HepG2 (cell line): ENCODE results near the gene PRMT7. TPM values are rescaled to one million over a fixed set of nuclear protein-coding genes. Genes with fewer than 3 reads are reported as not detected.

Experiments used
- ARHGAP35 ChIP-seq: sonication (generic); formaldehyde crosslinking; IDR thresholded peaks from 2 replicates; pipeline ENCODE4 v1.9.0; 2022; ENCODE audit warnings: mild to moderate bottlenecking, inconsistent platforms, moderate library complexity, missing genetic modification reagents, borderline replicate concordance
- ATM ChIP-seq: fragments of 450-650 bp; IDR thresholded peaks from 2 replicates; pipeline ENCODE4 v1.7.1; 2017; ENCODE audit warnings: mild to moderate bottlenecking, borderline replicate concordance
- CC2D1A ChIP-seq: sonication (generic); formaldehyde crosslinking; IDR thresholded peaks from 2 replicates; pipeline ENCODE4 v1.8.1; 2023; ENCODE audit warnings: mild to moderate bottlenecking, missing genetic modification reagents
- CREM ChIP-seq, 2 experiments: sonication (generic) in 1 of 2; formaldehyde crosslinking in 1 of 2; IDR thresholded peaks; 2 replicates each; pipeline versions ENCODE4 v1.4.0 to v1.6.1; 2016 to 2020; ENCODE audit warnings: antibody characterized with exemption in 1 of 2, mild to moderate bottlenecking in 1 of 2, missing genetic modification reagents in 1 of 2
- ESRRA ChIP-seq: sonication (generic); formaldehyde crosslinking; IDR thresholded peaks from 2 replicates; pipeline ENCODE4 v1.5.1; 2020; ENCODE audit warnings: mild to moderate bottlenecking, low read depth, missing genetic modification reagents
- FOSL2 ChIP-seq: sonication (generic); formaldehyde crosslinking; IDR thresholded peaks from 2 replicates; pipeline ENCODE4 v1.4.0; 2020; ENCODE audit warnings: missing genetic modification reagents
- HCFC1 ChIP-seq: fragments of 150-350 bp; IDR thresholded peaks from 2 replicates; pipeline ENCODE4 v1.6.1; 2014; ENCODE audit warnings: low read depth, low read length
- HDAC2 ChIP-seq: sonication (generic); formaldehyde crosslinking; IDR thresholded peaks from 2 replicates; pipeline ENCODE4 v1.4.0; 2020; ENCODE audit warnings: missing genetic modification reagents
- HINFP ChIP-seq: sonication (generic); formaldehyde crosslinking; IDR thresholded peaks from 2 replicates; pipeline ENCODE4 v1.4.0; 2020; ENCODE audit warnings: low read depth, mild to moderate bottlenecking, missing genetic modification reagents
- HNF4G ChIP-seq, 2 experiments: sonication (generic) in 1 of 2; formaldehyde crosslinking in 1 of 2; IDR thresholded peaks; 2 replicates each; pipeline versions ENCODE4 v1.4.0 to v1.6.1; 2011 to 2020; ENCODE audit warnings: borderline replicate concordance in 2 of 2, low read depth in 2 of 2, mild to moderate bottlenecking in 2 of 2, low read length in 1 of 2, missing genetic modification reagents in 1 of 2, moderate library complexity in 1 of 2
- JUNB ChIP-seq: sonication (generic); formaldehyde crosslinking; IDR thresholded peaks from 2 replicates; pipeline ENCODE4 v1.8.0; 2022; ENCODE audit warnings: missing genetic modification reagents, mild to moderate bottlenecking, borderline replicate concordance
- MBD4 ChIP-seq: IDR thresholded peaks from 2 replicates; pipeline ENCODE4 v1.6.1; 2012; ENCODE audit warnings: low read length, inconsistent platforms, borderline replicate concordance
- MIER2 ChIP-seq: IDR thresholded peaks from 2 replicates; pipeline ENCODE4 v1.6.1; 2016; ENCODE audit warnings: missing biosample characterization, missing genetic modification reagents
- NBN ChIP-seq: fragments of 450-650 bp; conservative IDR thresholded peaks from 2 replicates; pipeline ENCODE4 v1.6.1; 2017
- NFE2L2 ChIP-seq: fragments of 150-350 bp; IDR thresholded peaks from 2 replicates; pipeline ENCODE4 v1.6.1; 2014; ENCODE audit warnings: low read length
- NFIC ChIP-seq: IDR thresholded peaks from 2 replicates; pipeline ENCODE4 v1.6.1; 2012; ENCODE audit warnings: mild to moderate bottlenecking, low read length, inconsistent platforms
- NRL ChIP-seq: sonication (generic); formaldehyde crosslinking; IDR thresholded peaks from 2 replicates; pipeline ENCODE4 v1.5.0; 2020; ENCODE audit warnings: missing genetic modification reagents, mild to moderate bottlenecking, moderate library complexity, borderline replicate concordance
- PHF8 ChIP-seq: sonication (generic); formaldehyde crosslinking; IDR thresholded peaks from 2 replicates; pipeline ENCODE4 v1.5.0; 2020; ENCODE audit warnings: missing genetic modification reagents
- SOX13 ChIP-seq, 3 experiments: fragments of 450-650 bp in 1 of 3; sonication (generic) in 1 of 3; formaldehyde crosslinking in 1 of 3; IDR thresholded peaks in 2 of 3; conservative IDR thresholded peaks in 1 of 3; 2 replicates each; pipeline versions ENCODE4 v1.5.0 to v1.6.1; 2016 to 2020; ENCODE audit warnings: antibody characterized with exemption in 1 of 3, mild to moderate bottlenecking in 1 of 3, missing compliant biosample characterization in 1 of 3, missing genetic modification reagents in 1 of 3, moderate library complexity in 1 of 3
- TAF1 ChIP-seq: sonication (generic); formaldehyde crosslinking; IDR thresholded peaks from 2 replicates; pipeline ENCODE4 v1.4.0; 2020; ENCODE audit warnings: missing genetic modification reagents
- TBP ChIP-seq: sonication (generic); formaldehyde crosslinking; IDR thresholded peaks from 2 replicates; pipeline ENCODE4 v1.5.0; 2020; ENCODE audit warnings: missing genetic modification reagents
- TBX2 ChIP-seq: sonication (generic); formaldehyde crosslinking; IDR thresholded peaks from 2 replicates; pipeline ENCODE4 v1.5.0; 2020; ENCODE audit warnings: missing genetic modification reagents, mild to moderate bottlenecking, borderline replicate concordance
- ZKSCAN5 ChIP-seq: sonication (generic); formaldehyde crosslinking; IDR thresholded peaks from 2 replicates; pipeline ENCODE4 v1.5.1; 2020; ENCODE audit warnings: mild to moderate bottlenecking, missing genetic modification reagents
- ZNF280B ChIP-seq: sonication (generic); formaldehyde crosslinking; IDR thresholded peaks from 2 replicates; pipeline ENCODE4 v1.5.0; 2020; ENCODE audit warnings: missing genetic modification reagents, mild to moderate bottlenecking, borderline replicate concordance
- ZNF441 ChIP-seq: sonication (generic); formaldehyde crosslinking; IDR thresholded peaks from 2 replicates; pipeline ENCODE4 v1.7.0; 2021; ENCODE audit warnings: missing genetic modification reagents, borderline replicate concordance
- ZNF589 ChIP-seq: sonication (generic); formaldehyde crosslinking; conservative IDR thresholded peaks from 2 replicates; pipeline ENCODE4 v1.8.0; 2022; ENCODE audit warnings: mild to moderate bottlenecking, moderate library complexity, missing genetic modification reagents
- ZNF7 ChIP-seq: IDR thresholded peaks from 2 replicates; pipeline ENCODE4 v1.6.1; 2016; ENCODE audit warnings: missing biosample characterization, missing genetic modification reagents
- ZNF781 ChIP-seq: sonication (generic); formaldehyde crosslinking; IDR thresholded peaks from 2 replicates; pipeline ENCODE4 v1.5.1; 2020; ENCODE audit warnings: borderline replicate concordance, mild to moderate bottlenecking, missing genetic modification reagents; ENCODE audit errors: not compliant biosample characterization
- ZNF891 ChIP-seq: sonication (generic); formaldehyde crosslinking; IDR thresholded peaks from 2 replicates; pipeline ENCODE4 v1.5.0; 2020; ENCODE audit warnings: mild to moderate bottlenecking, missing genetic modification reagents
- polyA plus RNA-seq, 8 experiments: library from polyadenylated mRNA; depleted of rRNA in 3 of 8; stranded (reverse) in 7 of 8; unstranded in 1 of 8; fragments of >200 nt; fragmentation: Illumina TruSeq in 4 of 8; extraction: Trizol in 4 of 8; gene quantifications; 2 replicates each; pipeline versions ENCODE4 v1.2.1 to v1.2.3, GENCODE V29; 2011 to 2016; ENCODE audit warnings: low read depth in 4 of 8, missing spikeins in 1 of 8, mixed read lengths in 1 of 8; ENCODE audit not compliant: insufficient read depth in 1 of 8
- total RNA-seq, 5 experiments: library from RNA; depleted of rRNA; stranded (reverse); fragments of >200 nt; fragmentation: Illumina TruSeq; extraction: Trizol; gene quantifications; 2 replicates each; pipeline ENCODE4 v1.2.3, GENCODE V29; 2016; ENCODE audit warnings: low read depth in 1 of 5

PRMT7 gene
- total and polyA plus RNA-seq, 2 of the 13 experiments (the other 11 are each of a cell fraction or from before 2014, with no cell fraction given): 47.5 to 55.0 TPM

GRCh38 chr16:68328151-68328859 is 17.5 kb downstream of the PRMT7 start (continued):
- TF ChIP-seq CC2D1A (CRISPR knock-in tag) (no peak), HDAC2 (CRISPR knock-in tag) (no peak; the same call in 1 of the 2 replicates), HCFC1 (no peak; the same call in 1 of the 2 replicates), ESRRA (CRISPR knock-in tag) (no peak), ZNF891 (CRISPR knock-in tag) (no peak), NRL (no peak), PHF8 (CRISPR knock-in tag) (no peak; the same call in 1 of the 2 replicates), JUNB (CRISPR knock-in tag) (no peak), MIER2 (CRISPR knock-in tag) (no peak), ZKSCAN5 (CRISPR knock-in tag) (no peak), ARHGAP35 (CRISPR knock-in tag) (no peak), NBN (no peak), NFIC (no peak), TBP (CRISPR knock-in tag) (no peak), SOX13 (IDR thresholded peaks at IDR 0.05) (no peak), SOX13 (CRISPR knock-in tag; conservative IDR thresholded peaks at IDR 0.05 in 1 of 2, IDR thresholded peaks at IDR 0.05 in 1 of 2) (peak in 1 of 2 experiments; percentile 73; a peak in 1 of 4 replicates), NFE2L2 (no peak), TAF1 (CRISPR knock-in tag) (no peak), HNF4G (IDR thresholded peaks at IDR 0.05; ENCODE audit: borderline replicate concordance, low read depth, low read length) (no peak), HNF4G (CRISPR knock-in tag; IDR thresholded peaks at IDR 0.05; ENCODE audit: borderline replicate concordance, low read depth) (no peak; the same call in 1 of the 2 replicates), ZNF781 (CRISPR knock-in tag) (no peak), ZNF589 (no peak), FOSL2 (CRISPR knock-in tag) (peak; percentile 56), ZNF441 (CRISPR knock-in tag) (no peak), CREM (IDR thresholded peaks at IDR 0.05) (peak; percentile 37), CREM (CRISPR knock-in tag; IDR thresholded peaks at IDR 0.05) (no peak), ZNF280B (CRISPR knock-in tag) (no peak), HINFP (CRISPR knock-in tag) (peak; percentile 81), MBD4 (no peak; the same call in 1 of the 2 replicates), TBX2 (peak; percentile 28), ATM (no peak), ZNF7 (CRISPR knock-in tag) (no peak)
